ENCODE data around the gene ZNF670. TPM values are rescaled to one million over a fixed set of nuclear protein-coding genes. Genes with fewer than 3 reads are reported as not detected.

Gene ZNF670
- total RNA-seq, 1 experiment from 2014 or later = 5.6 TPM

- intact Hi-C loops (cut with micrococcal nuclease) = no loop called here
- no peak overlapping the region for H3K4me2 ChIP-seq (ENCODE audit: low read length)
- TF ChIP-seq EZH2phosphoT487 (IDR thresholded peaks at IDR 0.05; ENCODE audit: borderline replicate concordance, low read length) (no peak), EZH2 (IDR thresholded peaks at IDR 0.05; ENCODE audit: low read length, unreplicated experiment) (no peak)
- TF ChIP-seq, protein P1, sequence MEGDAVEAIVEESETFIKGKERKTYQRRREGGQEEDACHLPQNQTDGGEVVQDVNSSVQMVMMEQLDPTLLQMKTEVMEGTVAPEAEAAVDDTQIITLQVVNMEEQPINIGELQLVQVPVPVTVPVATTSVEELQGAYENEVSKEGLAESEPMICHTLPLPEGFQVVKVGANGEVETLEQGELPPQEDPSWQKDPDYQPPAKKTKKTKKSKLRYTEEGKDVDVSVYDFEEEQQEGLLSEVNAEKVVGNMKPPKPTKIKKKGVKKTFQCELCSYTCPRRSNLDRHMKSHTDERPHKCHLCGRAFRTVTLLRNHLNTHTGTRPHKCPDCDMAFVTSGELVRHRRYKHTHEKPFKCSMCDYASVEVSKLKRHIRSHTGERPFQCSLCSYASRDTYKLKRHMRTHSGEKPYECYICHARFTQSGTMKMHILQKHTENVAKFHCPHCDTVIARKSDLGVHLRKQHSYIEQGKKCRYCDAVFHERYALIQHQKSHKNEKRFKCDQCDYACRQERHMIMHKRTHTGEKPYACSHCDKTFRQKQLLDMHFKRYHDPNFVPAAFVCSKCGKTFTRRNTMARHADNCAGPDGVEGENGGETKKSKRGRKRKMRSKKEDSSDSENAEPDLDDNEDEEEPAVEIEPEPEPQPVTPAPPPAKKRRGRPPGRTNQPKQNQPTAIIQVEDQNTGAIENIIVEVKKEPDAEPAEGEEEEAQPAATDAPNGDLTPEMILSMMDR (conservative IDR thresholded peaks at IDR 0.05; ENCODE audit: low read depth, low read length) = no peak
- H3K79me2 ChIP-seq (ENCODE audit: low read length) = peaks cover 61% of the 10 kb centered on the region
- H3K4me3 ChIP-seq (ENCODE audit: low read length) = no peak overlapping the region
- no peaks in the 10 kb centered on the region for H3F3A ChIP-seq (ENCODE audit: low read length, unreplicated experiment)
- H3K9ac ChIP-seq (ENCODE audit: low read length) = no peak overlapping the region
- ATAC-seq = no peak
- no peaks in the 10 kb centered on the region for H3K27me3 ChIP-seq (ENCODE audit: low read length)
- ChIA-PET POLR2A (ENCODE audit: unreplicated experiment) (no interaction called here), CTCF (no interaction called here)
- H3K36me3 ChIP-seq (ENCODE audit: low read depth, low read length) = peaks cover 59% of the 10 kb centered on the region
- no peaks in the 10 kb centered on the region for H3K4me1 ChIP-seq (ENCODE audit: insufficient read depth, low read length)
- no peak overlapping the region for H3K27ac ChIP-seq (ENCODE audit: low read length)
- no peak for DNase-seq
- BruUV-seq (replicated peaks) = no TSS peak
- peaks cover 73% of the 10 kb centered on the region for H3K9me3 ChIP-seq (ENCODE audit: low read length)
- no peaks in the 10 kb centered on the region for H3K9me2 ChIP-seq (replicated peaks; ENCODE audit: low read length)
- H4K20me1 ChIP-seq (ENCODE audit: low read length) = no peaks in the 10 kb centered on the region
- no peak overlapping the region for H2AFZ ChIP-seq (ENCODE audit: low read length)
Measured at GRCh38 chr1:247054992-247055415, 23.6 kb downstream of the ZNF670 start.

GRCh38 chr1:247047702-247048101 lies 30.9 kb downstream of the ZNF670 start:
- no peak overlapping the region; the same call in 1 of the 2 replicates for H3K4me3 ChIP-seq (ENCODE audit: low read length)
- intact Hi-C loops (cut with micrococcal nuclease) = no loop called here
- no peak overlapping the region for H3K4me2 ChIP-seq (ENCODE audit: low read length)
- DNase-seq = no peak
- no peaks in the 10 kb centered on the region for H4K20me1 ChIP-seq (ENCODE audit: low read length)
- H3K9ac ChIP-seq (ENCODE audit: low read length) = no peak overlapping the region
- H3K9me3 ChIP-seq (ENCODE audit: low read length) = peaks cover 73% of the 10 kb centered on the region
- peaks cover 5% of the 10 kb centered on the region; the same call in 1 of the 2 replicates for H3K79me2 ChIP-seq (ENCODE audit: low read length)
- ATAC-seq = no peak
- H3F3A ChIP-seq (ENCODE audit: low read length, unreplicated experiment) = no peaks in the 10 kb centered on the region
- H2AFZ ChIP-seq (ENCODE audit: low read length) = no peak overlapping the region
- peaks cover 66% of the 10 kb centered on the region for H3K36me3 ChIP-seq (ENCODE audit: low read depth, low read length)
- H3K4me1 ChIP-seq (ENCODE audit: insufficient read depth, low read length) = no peaks in the 10 kb centered on the region
- CTCF ChIA-PET = no interaction called here
- POLR2A ChIA-PET (ENCODE audit: unreplicated experiment) = no interaction called here
- H3K27ac ChIP-seq (ENCODE audit: low read length) = no peak overlapping the region
- H3K27me3 ChIP-seq (ENCODE audit: low read length) = no peaks in the 10 kb centered on the region
- no TSS peak for BruUV-seq (replicated peaks)
- H3K9me2 ChIP-seq (replicated peaks; ENCODE audit: low read length) = no peaks in the 10 kb centered on the region
- TF ChIP-seq, protein P1 (conservative IDR thresholded peaks at IDR 0.05; ENCODE audit: low read depth, low read length) = no peak
- TF ChIP-seq EZH2phosphoT487 (IDR thresholded peaks at IDR 0.05; ENCODE audit: borderline replicate concordance, low read length) = no peak
- no peak for TF ChIP-seq EZH2 (IDR thresholded peaks at IDR 0.05; ENCODE audit: low read length, unreplicated experiment)

DNA sequence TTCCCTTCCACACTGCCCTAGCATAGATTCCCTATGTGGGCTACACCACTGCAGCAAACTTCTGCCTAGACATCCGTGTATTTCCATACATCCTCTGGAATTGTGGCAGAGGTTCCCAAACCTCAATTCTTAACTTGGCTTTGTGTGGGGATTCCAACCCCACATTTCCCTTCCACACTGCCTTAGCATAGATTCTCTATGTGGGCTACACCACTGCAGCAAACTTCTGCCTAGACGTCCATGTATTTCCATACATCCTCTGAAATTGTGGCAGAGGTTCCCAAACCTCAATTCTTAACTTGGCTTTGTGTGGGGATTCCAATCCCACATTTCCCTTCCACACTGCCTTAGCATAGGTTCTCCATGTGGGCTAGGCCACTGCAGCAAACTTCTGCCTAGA lies 31.4 kb downstream of the ZNF670 start:
- ATAC-seq = no peak
- Histone ChIP-seq H3K9me3 (ENCODE audit: low read length) (peaks cover 75% of the 10 kb centered on the region), H3K27ac (ENCODE audit: low read length) (no peak overlapping the region), H3K4me3 (ENCODE audit: low read length) (no peak overlapping the region; the same call in 1 of the 2 replicates), H4K20me1 (ENCODE audit: low read length) (no peaks in the 10 kb centered on the region), H3K9ac (ENCODE audit: low read length) (no peak overlapping the region), H3K9me2 (replicated peaks; ENCODE audit: low read length) (no peaks in the 10 kb centered on the region), H3K79me2 (ENCODE audit: low read length) (peaks cover 6% of the 10 kb centered on the region; the same call in 1 of the 2 replicates), H3K4me2 (ENCODE audit: low read length) (no peak overlapping the region), H3K4me1 (ENCODE audit: insufficient read depth, low read length) (no peaks in the 10 kb centered on the region), H3F3A (ENCODE audit: low read length, unreplicated experiment) (no peaks in the 10 kb centered on the region), H3K36me3 (ENCODE audit: low read depth, low read length) (peaks cover 65% of the 10 kb centered on the region), H2AFZ (ENCODE audit: low read length) (no peak overlapping the region), H3K27me3 (ENCODE audit: low read length) (no peaks in the 10 kb centered on the region)
- no peak for DNase-seq
- BruUV-seq (replicated peaks) = no TSS peak
- ChIA-PET POLR2A (ENCODE audit: unreplicated experiment) (no interaction called here), CTCF (no interaction called here)
- intact Hi-C loops (cut with micrococcal nuclease) = no loop called here
- TF ChIP-seq EZH2phosphoT487 (IDR thresholded peaks at IDR 0.05; ENCODE audit: borderline replicate concordance, low read length) (no peak), EZH2 (IDR thresholded peaks at IDR 0.05; ENCODE audit: low read length, unreplicated experiment) (no peak)

Measured in PC-3 (cell line).